Putamen (tissue), 1 donor: ENCODE results near the gene RAMP1.
"Not testable (repeated sequence)": the region's sequence is repeated elsewhere in the genome, so short reads cannot be mapped to it uniquely, and the experiment has no call there.

Experiments used
- DNase-seq: peaks from one replicate; pipeline ENCODE4 v3.0.0-alpha.2; 2016; ENCODE audit warnings: low spot score

Gene RAMP1

DNA sequence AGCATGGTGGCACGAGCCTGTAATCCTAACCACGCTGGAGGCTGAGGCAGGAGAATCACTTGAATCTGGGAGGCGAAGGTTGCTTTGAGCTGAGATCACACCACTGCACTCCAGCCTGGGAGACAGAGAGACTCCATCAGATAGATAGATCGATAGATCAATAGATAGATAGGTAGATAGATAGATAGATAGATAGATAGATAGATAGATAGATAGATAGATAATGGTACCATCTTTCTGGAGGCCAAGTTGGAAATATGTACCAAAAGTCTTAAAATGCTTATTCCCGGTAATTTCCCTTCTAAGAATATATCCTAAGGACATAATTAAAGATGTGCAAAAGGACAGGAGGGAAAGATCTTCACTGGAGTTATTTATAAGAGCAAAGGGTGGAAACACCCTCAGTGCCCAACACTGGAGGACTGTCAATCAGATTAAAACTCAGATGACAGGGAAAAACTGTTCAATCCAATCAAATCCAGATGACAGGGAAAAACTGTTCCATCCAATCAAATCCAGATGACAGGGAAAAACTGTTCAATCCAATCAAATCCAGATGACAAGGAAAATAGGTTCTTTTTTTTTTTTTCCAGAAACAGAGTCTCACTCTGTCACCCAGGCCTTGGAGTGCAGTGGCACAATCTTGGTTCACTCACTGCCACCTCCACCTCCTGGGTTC, 58.4 kb downstream of the RAMP1 start:
- no peak for DNase-seq

DNA sequence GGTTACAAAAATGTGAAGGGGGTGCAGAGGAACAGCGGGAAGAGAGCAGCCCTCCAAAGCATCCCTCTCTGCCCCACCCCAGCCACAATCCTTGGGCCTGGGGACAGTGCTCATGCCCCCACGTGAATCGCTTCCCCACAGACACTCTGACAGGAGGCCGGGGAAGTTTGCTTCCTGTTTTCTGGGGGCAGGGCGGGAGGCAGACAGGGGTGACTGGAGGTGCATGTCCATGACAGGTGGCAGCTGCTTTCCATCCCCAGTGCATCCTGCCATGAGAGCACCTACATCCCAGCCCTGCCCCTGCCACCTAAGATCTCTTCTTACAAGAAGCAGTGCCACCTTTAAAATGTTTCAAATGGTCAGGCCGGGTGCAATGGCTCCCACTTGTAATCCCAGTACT, 60.2 kb downstream of the RAMP1 start:
- no peak for DNase-seq

DNA sequence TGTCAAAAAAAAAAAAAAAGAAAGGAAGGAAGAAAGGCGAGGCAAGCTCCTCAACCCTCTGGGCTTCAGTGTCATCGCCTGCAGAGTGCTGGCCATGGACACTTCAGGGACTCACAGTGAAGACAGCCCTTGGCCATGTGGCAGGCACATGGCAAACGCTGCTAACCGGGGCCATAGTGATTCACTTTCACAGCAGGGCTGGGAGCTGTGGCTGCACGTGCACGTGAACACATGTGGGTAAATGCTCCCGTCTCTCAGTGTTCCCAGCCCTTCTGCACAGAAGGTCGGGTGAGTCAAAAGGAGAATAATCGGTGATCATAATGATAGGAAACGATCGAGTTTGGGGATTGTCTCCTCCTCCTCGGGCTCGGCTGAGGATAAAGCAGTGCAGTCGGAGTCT, 61.2 kb downstream of the RAMP1 start:
- no peak for DNase-seq

DNA sequence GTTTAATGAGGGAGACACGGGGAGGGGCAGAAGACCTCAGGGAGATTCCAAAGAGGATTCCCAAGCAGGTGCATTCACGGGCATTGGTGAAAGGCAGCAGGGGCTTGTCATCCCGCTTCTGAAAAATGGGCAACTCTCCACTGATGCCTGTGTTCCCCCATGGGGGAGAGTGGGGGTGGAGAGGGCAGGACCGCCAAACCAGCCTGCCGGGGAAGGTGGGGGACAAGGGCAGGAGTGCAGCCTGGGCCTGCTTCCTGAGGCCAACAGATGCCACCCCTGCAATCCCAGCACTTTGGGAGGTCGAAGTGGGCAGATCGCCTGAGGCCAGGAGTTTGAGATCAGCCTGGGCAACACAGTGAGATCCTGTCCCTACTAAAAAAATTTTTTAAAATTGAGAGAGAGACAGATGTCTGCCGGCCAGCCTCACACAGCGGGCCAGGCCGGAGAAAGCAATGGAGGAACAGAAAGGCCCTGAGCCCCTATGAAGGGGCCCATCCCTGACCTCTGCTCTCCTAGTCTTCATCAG, 62.6 kb downstream of the RAMP1 start:
- DNase-seq = no peak

DNA sequence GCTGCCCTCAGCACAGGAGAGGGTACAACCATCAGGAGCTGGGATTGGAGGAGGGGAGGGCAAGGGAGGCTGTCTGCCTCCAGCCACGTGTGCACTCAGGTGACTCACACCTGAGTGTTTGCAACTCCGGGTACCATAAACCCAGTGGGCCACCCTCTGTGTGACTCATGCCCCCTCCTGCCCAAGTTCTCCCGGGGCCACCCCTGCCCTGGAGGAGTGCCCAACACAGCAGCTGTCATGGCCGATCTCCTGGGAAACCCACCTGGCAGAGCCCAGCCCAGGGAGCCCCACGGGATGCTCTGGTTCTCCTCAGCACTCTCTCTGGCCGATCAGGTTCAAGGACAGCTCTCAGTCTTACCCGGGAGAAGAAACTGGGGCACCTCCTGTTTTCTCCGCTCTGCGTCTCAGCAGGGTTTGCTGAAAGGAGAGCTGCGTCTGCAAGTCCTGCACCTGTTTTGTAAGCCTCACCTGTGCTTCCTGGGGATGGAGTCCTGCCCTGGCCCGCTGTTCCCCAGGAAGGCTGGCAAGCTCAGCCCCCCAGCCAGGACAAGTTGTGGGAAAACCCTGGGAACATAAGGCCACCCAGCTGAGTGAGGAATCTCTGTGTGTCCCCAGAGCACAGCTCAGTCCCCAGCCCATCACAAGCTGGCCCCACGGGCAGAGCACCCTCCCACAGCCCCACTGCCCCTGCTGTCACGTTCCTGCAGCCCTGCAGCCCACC, 63.4 kb downstream of the RAMP1 start:
- DNase-seq = no peak

DNA sequence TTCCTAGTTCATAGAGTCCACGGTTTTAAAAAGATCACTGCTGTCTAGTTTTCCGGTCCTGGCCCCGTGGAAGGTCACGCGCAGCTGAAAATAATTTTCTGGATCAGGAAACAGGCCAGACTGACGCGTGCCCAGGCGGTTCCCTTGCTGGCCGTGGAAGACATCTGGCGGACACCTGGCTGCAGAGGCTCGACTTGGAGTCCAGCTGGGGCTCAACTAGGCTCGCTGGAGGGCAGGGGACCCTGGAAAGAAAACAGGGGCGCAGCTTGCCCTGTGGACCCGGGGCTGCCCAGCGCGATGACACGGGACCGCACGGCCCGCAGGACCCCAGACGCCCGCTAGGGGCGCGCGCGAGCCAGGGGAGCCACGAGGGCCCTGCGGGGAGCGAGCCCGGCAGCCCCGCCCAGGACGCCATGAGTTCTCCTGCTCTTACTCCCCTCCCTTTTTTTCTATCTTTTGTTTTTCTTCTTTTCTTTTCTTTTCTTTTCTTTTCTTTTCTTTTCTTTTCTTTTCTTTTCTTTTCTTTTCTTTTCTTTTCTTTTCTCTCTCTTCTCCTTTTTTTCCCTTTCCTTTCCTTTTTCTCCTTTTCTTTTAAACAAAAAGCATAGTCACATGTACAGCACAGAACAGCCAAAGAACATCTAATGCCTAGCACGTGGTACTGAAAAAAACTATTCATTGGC, 64.2 kb downstream of the RAMP1 start:
- DNase-seq = no peak

DNA sequence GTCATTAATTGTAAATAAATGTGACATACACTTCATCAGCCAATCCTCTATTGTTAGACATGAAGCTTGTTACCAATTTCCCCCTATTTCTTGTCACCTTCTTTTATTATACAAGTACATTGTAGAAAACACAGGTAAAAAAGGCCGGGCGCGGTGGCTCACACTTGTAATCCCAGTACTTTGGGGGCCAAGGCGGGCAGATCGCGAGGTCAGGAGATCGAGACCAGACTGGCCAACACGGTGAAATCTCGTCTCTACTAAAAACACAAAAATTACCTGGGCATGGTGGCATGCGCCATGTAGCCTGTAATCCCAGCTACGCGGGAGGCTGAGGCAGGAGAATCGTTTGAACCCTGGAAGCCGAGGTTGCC, 64.7 kb downstream of the RAMP1 start:
- DNase-seq = no peak

DNA sequence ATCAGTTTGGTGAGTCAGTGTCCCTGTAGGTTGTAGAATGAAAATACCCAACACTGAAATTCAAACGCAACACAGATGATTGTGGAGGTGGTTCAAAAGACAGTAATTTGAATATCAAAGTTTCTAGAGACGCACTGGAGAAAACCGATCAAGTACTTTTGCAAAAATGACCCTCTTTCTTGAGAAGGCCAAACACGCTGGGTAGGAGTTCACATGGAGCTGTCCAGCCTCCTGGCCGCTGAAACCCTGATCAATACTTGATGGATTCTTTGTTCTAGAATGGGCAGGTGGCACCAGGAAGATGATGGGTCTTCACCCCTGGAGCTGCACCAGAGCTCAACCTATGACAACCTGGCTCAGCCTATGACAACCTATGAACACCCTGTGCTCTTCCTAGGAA, 67.7 kb downstream of the RAMP1 start:
- no peak for DNase-seq

DNA sequence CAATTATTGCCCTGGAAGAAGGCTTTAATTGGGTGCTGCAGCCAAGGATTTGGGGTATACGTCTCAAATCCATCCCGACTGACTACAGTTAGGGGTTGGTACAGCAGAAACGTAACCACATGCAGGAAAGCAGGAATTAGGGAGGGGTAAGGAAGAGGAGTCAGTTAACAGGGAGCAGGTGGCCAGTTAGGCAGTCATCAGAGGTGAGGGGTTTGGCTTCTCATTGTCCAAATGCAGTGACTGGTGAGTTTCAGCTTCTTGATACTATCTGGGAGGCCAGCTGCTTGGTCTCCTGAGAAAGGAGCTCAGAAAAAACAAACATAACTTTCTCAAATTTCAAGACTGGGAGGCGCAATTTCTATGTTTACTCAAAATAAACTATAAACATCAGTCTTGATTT, 68.6 kb downstream of the RAMP1 start:
- DNase-seq = no peak

DNA sequence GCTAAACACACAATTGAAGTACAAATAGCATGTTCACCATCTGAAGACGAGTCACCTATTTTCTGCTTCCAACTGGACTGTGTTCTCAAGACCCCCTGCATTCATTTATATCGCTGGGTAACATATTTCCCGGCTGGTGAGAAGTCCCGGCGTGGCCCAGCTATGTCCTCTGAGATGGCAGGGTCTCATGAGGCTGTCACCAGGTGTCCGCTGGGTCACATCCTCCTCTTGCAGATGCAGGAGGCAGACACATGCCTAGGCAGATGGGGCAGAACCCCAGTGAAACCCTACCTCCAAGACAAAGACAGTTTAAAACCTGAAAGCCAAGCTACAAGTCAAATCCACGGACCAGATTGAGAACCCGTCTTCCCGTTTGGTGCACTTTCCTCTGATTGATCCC, 70.6 kb downstream of the RAMP1 start:
- DNase-seq = no peak

DNA sequence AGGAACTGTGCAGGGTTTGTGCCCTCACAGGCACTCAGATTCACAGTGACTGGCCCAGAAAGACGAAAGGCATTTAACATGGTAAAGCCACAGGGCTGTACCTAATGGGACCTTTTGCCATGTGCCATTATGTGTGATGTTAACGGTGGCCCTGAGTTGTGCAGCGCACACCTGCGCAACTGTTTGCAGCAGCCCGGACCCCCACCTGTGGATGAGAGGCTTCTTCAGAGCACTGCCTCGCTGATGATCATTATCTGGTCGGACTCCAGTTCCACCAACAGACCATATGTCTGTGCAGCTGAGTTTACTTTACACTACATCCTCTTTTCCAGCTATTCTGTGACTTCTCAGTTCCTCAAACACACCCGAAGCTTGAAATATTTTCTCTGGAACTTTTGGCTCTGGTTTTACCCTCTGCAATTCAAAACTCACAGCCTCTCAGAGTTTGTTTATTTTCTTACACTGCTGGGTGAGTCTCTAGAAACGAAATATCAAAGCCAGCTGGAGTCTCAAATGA, 71.8 kb downstream of the RAMP1 start:
- DNase-seq = no peak

DNA sequence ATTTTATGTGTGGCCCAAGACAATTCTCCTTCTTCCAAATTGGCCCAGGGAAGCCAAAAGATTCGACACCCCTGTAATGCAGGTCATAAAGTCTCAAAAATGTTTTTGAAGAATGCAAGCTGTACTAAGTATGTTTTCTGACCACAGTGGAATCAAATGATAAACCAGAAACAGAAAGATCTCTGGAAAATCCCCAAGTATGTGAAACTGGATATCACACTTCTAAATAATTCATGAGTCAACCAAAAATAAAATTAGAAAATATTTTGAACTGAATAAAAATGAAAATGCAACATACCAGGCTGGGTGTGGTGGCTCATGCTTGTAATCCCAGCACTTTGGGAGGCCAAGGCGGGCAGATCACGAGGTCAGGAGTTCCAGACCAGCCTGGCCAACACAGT, 73.3 kb downstream of the RAMP1 start:
- no peak for DNase-seq

DNA sequence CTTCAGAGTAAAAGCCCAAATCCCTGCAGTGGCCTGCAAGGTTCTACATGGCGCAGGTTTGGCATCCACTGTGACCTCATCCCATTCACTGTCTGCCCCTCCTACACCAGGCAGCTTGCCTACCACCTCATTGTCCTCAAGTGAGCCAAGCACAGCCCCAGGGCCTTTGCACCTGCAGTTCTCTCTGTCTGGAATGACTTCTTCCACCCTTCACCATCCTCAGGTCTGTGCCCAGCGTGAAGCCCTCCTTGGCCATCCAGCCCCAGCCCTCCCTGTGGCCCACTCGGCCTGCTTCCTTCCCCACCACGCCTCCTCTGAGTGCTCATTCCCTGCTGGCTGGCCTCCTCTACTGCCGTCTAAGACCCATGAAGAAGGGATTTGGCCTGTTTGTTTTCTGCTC, 74.8 kb downstream of the RAMP1 start:
- DNase-seq = no peak

DNA sequence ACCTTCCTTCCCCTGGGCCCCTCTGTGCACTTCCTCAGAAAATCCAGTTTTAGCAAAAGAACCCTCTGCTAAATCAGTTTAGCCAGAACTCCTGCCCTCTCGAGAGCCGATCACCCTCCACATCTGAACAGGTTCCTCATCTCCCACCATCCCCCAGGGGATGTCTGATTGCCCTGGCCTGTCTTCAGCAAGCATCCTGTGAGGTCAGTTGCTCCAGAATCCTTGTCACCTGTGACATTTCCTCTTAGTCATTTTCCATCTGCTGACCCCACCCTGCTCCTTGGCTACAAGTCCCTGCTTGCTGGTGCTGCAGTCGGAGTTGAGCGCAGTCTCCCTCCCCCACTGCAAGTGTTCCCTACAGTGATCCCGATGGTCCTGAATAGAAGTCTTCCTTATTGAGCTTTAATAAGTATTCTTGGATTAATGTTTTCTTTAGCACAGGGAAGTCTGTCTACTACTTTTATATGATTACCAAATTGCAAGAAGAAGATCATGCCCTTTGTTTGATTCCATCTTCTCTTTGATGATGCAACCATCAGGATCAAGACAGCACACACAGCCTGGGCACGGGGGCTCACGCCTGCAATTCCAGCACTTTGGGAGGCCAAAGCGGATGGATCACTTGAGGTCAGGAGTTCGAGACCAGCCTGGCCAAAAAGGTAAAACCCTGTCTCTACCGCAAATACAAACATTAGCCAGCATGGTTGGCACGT, 76.5 kb downstream of the RAMP1 start:
- no peak for DNase-seq

DNA sequence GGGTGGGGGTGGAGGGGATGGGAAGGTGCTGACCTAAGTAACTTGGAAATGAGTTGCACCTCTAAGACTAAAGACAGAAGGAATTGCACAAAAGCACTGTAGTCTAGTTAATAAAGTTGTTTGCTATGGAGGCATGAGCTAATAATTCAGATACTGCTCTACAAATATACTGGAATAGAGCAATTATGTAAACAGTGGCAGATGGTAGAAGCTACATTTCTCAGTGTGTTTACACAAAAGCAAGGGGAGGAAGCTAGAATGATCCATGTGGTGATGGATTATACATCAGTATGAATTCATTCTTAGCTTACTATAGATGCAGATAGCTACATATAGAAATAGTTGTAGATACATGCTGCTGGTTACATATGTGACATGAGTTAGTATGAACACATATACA, 79.8 kb downstream of the RAMP1 start:
- DNase-seq = no peak

DNA sequence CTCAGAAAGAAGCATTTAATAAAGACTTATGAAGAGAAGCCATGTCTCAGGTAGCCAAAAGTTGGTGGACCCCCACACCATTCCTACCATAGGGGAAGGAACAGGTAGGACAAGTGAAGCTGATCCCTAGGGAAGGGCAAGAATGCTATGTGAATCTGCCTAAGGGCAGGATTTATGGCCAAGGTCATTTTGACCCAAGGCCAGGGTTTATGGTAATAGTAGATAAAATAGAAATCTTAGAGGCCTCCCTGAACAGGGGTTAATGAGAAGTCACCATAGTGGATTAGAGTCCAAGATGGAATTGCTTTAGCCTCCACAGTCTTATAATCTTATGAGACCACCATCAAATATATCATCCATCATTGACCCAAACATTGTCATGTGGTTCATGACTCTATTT, 81.4 kb downstream of the RAMP1 start:
- no peak for DNase-seq

DNA sequence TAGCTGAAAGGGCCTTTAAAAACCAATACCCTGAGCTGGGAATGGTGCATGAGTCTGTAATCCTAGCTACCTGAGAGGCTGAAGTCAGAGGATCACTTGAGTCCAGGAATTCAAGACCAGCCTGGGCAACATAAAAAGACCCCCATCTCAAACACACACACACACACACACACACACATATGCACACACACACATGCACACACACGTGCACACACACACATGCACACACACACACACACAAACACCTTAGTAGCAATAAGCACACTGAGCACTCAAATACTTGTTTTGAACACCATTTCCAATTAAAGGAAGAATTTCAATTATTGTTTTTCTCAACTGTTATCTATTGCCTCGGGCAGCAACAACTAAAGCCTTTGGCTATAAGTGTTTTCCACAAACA, 81.8 kb downstream of the RAMP1 start:
- DNase-seq = no peak

DNA sequence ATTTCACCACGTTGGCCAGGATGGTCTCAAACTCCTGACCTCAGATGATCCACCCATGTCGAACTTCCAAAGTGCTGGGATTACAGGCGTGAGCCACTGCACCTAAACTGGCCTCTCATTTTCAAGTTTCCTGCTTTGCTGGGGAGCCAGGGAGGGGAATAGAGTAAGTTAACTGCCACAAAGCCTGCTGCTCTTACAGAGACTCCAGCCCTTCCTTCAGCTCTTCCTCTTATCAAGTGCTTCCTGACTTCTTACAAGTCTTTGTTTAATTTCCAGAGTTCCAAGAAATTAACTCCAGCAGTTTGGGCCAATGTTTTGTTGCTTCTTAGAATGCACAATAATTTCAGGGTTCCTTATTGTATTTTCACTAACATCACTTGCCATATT, 83.1 kb downstream of the RAMP1 start:
- DNase-seq = no peak

DNA sequence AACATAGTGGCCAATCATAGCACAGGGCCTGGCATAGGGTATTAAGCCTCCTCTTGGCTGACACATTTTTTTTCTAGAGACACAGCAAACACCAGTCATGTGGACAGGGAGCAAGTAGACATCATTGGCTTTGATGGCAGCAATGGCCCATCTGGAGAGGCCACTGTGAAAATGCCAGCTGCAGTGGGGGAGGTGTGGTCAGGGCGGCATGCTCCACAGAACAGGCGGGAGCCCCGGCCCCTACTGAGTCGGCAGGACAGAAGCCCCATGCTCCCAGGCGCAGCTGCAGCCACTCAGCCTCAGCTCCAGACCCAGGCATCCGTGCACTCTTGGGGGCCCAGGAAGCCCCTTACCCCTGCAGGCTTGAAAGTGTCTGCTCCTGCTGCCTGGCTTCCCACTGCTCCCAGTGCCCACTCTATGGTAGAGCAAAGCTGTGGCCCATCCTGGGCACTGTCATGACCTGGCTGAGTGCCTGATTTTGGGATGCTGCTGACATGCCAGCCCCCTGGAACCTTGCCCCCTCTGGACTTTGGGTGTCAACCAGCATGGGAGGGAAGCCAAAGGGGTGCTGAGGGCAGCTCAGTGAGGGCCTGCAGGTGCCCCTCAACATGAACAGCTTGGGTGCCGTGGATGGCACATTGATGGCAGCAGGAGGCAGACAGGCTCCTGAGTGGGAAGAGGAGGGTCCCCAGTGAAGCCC, 84.1 kb downstream of the RAMP1 start:
- peak; percentile 58 for DNase-seq

DNA sequence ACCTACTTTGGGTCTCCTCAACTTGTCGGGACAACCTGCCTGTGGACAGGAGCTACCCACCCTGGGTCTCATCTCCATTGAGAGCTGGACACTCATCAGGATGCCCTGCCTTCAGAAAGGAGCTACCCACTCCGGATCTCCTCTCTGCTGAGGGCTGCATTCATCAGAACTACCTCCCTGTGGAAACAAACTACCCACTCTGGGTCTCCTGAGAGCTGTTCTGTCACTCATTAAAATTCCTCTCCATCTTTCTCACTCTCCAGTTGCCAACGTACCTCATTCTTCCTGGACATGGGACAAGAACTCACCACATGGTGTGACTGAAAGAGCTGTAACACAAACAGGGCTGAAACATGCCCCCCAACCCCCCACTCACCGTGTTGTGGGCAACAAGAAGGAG, 84.9 kb downstream of the RAMP1 start:
- no peak for DNase-seq

DNA sequence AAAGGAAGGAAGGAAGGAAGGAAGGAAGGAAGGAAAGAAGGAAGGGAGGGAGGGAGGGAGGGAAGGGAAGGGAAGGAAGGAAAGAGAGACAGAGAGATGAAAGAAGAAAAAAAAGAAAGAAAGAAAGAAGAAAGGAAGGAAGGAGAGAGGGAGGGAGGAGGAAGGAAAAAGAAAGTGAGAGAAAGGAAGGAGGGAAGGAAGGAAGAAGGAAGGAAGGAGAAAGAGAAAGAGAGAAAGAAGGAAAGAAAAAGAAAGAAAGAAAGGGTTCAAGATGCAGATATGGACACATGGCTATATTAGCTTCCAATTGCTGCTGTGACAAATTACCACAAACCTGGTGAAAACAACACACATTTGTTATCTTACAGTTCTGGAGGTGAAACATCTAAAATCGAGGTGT, 87.0 kb downstream of the RAMP1 start:
- DNase-seq = no peak

DNA sequence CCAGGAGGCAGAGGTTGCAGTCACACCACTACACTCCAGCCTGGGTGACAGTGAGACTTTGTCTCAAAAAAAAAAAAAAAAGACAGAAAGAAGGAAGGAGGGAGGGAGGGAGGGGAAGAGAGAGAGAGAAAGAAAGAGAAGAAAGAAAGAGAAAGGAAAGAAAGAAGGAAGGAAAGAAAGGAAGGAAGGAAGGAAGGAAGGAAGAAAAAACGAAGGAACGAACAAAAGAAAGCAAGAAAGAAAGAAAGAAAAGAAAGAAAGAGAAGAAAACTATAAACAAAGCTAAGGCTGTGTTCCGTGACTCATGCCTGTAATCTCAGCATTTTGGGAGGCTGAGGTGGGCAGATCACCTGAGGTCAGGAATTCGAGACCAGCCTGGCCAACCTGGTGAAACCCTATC, 91.9 kb downstream of the RAMP1 start:
- DNase-seq = not testable (repeated sequence)
